ENCODE measurements around the gene DUSP7. TPM values are rescaled to one million over a fixed set of nuclear protein-coding genes. Genes with fewer than 3 reads are reported as not detected.

The DUSP7 gene
- total and polyA plus RNA-seq, 5 experiments from 2014 or later: 1.8 to 29.0 (median 4.6) TPM

DNA sequence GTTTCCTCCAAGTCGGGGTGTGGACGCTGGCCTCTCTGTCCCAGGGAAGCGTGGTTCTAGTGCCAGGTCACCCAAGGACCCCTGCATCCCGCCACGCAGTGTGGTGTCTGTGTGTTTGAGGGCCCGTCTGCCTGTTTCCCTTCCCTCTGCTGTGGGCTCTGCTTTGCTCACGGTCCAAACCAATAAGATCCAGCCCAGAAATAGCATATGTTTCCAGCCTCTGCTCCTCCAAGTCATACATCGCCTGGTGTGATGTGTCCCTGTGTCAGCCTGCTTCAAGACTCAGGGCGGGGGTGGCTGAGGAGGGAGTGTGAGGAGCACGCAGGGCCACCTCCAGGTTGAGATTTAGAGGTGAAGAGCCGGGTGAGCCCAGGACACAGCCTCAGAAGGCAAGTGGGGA is 38.8 kb downstream of the DUSP7 start:
- DNase-seq (no peak), ATAC-seq (no peak)
- Mint-ChIP-seq H3K4me3 (no peak overlapping the region), H3K4me1 (no peaks in the 10 kb centered on the region), H3K27ac (no peak overlapping the region), H3K27me3 (no peaks in the 10 kb centered on the region), H3K9me3 (no peaks in the 10 kb centered on the region), H3K36me3 (no peaks in the 10 kb centered on the region)
- POLR2A ChIA-PET: no interaction called here

- H3K9me3 Mint-ChIP-seq: peaks cover 0 to 3% (median 0%) of the 10 kb centered on the region in 9 donors
- no peak overlapping the region for H3K4me3 Mint-ChIP-seq
- peak overlapping the region in 1 of 10 donors; percentile 50 for H3K27ac Mint-ChIP-seq
- no peaks in the 10 kb centered on the region for H3K27me3 Mint-ChIP-seq
- POLR2A ChIA-PET: interaction anchor here (1.2 kb wide), 1 partner anchor 51 kb away, joined by 3 read pairs; no protein-coding TSS in a partner anchor
- ATAC-seq: no peak
- DNase-seq: no peak
- H3K36me3 Mint-ChIP-seq: no peaks in the 10 kb centered on the region
- no peaks in the 10 kb centered on the region for H3K4me1 Mint-ChIP-seq
These were observed 40.7 kb downstream of the DUSP7 start for GRCh38 chr3:52015438-52016228.

GRCh38 chr3:52014613-52015012 is 41.8 kb downstream of the DUSP7 start:
- DNase-seq (no peak), ATAC-seq (no peak)
- Mint-ChIP-seq H3K9me3 (peaks cover 0 to 3% (median 0%) of the 10 kb centered on the region in 9 donors), H3K4me1 (no peaks in the 10 kb centered on the region), H3K27ac (no peak overlapping the region), H3K36me3 (no peaks in the 10 kb centered on the region), H3K4me3 (no peak overlapping the region), H3K27me3 (no peaks in the 10 kb centered on the region)
- POLR2A ChIA-PET: no interaction called here

- POLR2A ChIA-PET: no interaction called here
- Mint-ChIP-seq H3K9me3 (peaks cover 0 to 3% (median 0%) of the 10 kb centered on the region in 9 donors), H3K4me1 (no peaks in the 10 kb centered on the region), H3K27ac (peak overlapping the region in 2 of 10 donors; percentile 56 to 76), H3K4me3 (no peak overlapping the region), H3K27me3 (no peaks in the 10 kb centered on the region), H3K36me3 (no peaks in the 10 kb centered on the region)
- DNase-seq (no peak), ATAC-seq (no peak)
These were observed 42.4 kb downstream of the DUSP7 start for GRCh38 chr3:52013802-52014598.

GRCh38 chr3:52012699-52013098 is 43.7 kb downstream of the DUSP7 start:
- H3K27ac Mint-ChIP-seq: peak overlapping the region in 1 of 10 donors; percentile 86
- H3K36me3 Mint-ChIP-seq: no peaks in the 10 kb centered on the region
- ATAC-seq (no peak), DNase-seq (no peak)
- POLR2A ChIA-PET: interaction anchor here (1.2 to 1.6 kb wide), 2 partner anchors 17 to 71 kb away, joined by 3 to 6 read pairs; partner anchors contain the start of genes PARP3, RPL29 and RRP9
- peaks cover 0 to 3% (median 0%) of the 10 kb centered on the region in 9 donors for H3K9me3 Mint-ChIP-seq
- H3K4me1 Mint-ChIP-seq: no peaks in the 10 kb centered on the region
- no peak overlapping the region for H3K4me3 Mint-ChIP-seq
- no peaks in the 10 kb centered on the region for H3K27me3 Mint-ChIP-seq

DNA sequence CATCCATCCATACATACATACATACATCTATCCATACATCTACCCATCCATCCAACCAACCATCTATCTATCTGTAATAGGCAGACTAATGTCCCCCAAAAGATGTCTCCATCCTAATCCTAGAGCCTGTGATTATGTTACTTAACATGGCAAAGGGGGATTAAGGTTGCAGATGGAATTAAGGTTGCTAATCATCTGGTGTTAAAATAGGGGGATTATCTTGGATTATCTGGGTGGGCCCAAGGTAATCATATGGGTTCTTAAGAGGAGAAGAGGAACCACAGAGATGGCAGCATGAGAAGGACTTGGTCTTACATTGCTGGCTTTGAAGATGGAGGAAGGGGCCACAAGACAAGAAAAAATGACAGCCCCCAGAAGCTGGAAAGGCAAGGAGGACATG is 45.9 kb downstream of the DUSP7 start:
- POLR2A ChIA-PET: no interaction called here
- no peak for DNase-seq
- Mint-ChIP-seq H3K4me3 (peak overlapping the region in 1 of 10 donors; percentile 9), H3K36me3 (no peaks in the 10 kb centered on the region), H3K9me3 (peaks cover 0 to 3% (median 0%) of the 10 kb centered on the region in 9 donors), H3K27me3 (no peaks in the 10 kb centered on the region), H3K4me1 (peaks cover 0 to 9% (median 7%) of the 10 kb centered on the region in 4 donors), H3K27ac (peak overlapping the region in 1 of 10 donors; percentile 44)
- no peak for ATAC-seq

- POLR2A ChIA-PET: interaction anchor here (1.1 kb wide), 1 partner anchor 47 kb away, joined by 4 read pairs; no protein-coding TSS in a partner anchor
- H3K27ac Mint-ChIP-seq: no peak overlapping the region
These were observed 49.1 kb downstream of the DUSP7 start for GRCh38 chr3:52007291-52007690.

GRCh38 chr3:52006820-52007133 is 49.6 kb downstream of the DUSP7 start:
- no peaks in the 10 kb centered on the region for H3K27me3 Mint-ChIP-seq
- ATAC-seq (no peak), DNase-seq (no peak)
- no peak overlapping the region for H3K27ac Mint-ChIP-seq
- peaks cover 3 to 13% (median 9%) of the 10 kb centered on the region in 4 donors for H3K4me1 Mint-ChIP-seq
- H3K9me3 Mint-ChIP-seq: no peaks in the 10 kb centered on the region
- no peaks in the 10 kb centered on the region for H3K36me3 Mint-ChIP-seq
- H3K4me3 Mint-ChIP-seq: no peak overlapping the region
- POLR2A ChIA-PET: interaction anchor here (1.1 kb wide), 1 partner anchor 48 kb away, joined by 4 read pairs; no protein-coding TSS in a partner anchor

More at GRCh38 chr3:52007291-52007690, 49.1 kb downstream of the DUSP7 start:
- Mint-ChIP-seq H3K27me3 (no peaks in the 10 kb centered on the region), H3K4me1 (peaks cover 0 to 13% (median 7%) of the 10 kb centered on the region in 4 donors), H3K4me3 (no peak overlapping the region), H3K9me3 (peaks cover 0 to 3% (median 0%) of the 10 kb centered on the region in 9 donors), H3K36me3 (no peaks in the 10 kb centered on the region)
- DNase-seq: no peak
- no peak for ATAC-seq

GRCh38 chr3:52006017-52006819 is 50.2 kb downstream of the DUSP7 start:
- peaks cover 6 to 13% (median 12%) of the 10 kb centered on the region in 4 donors for H3K4me1 Mint-ChIP-seq
- DNase-seq (no peak), ATAC-seq (no peak)
- no peak overlapping the region for H3K4me3 Mint-ChIP-seq
- H3K9me3 Mint-ChIP-seq: no peaks in the 10 kb centered on the region
- POLR2A ChIA-PET: interaction anchor here (1.1 to 1.4 kb wide), 4 partner anchors 10 to 63 kb away, joined by 3 to 6 read pairs (median 4); partner anchors contain the start of genes DUSP7 and RPL29
- H3K27ac Mint-ChIP-seq: peak overlapping the region in 1 of 10 donors; percentile 14
- no peaks in the 10 kb centered on the region for H3K36me3 Mint-ChIP-seq
- no peaks in the 10 kb centered on the region for H3K27me3 Mint-ChIP-seq

DNA sequence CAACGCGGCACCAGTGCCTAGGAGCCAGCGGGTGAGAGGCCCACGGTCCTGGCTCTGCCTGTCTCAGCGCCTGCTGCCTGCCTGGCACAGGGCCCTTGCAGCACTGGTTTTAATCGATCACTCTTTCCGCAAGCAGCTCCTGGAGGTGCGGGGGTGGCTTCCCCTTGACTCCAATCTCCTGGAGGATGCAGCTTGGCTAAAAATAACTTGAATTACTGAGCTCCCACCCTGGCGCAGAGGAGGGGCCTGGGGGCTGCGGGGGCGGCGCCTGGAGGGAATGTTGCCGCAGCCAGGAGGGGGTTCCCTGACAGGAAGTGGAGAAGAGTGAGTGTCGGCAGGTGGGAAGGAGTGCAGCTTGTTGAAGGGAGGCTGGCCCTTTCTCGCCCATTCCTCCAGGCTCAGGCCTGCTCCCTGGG is 50.8 kb downstream of the DUSP7 start:
- Mint-ChIP-seq H3K9me3 (no peaks in the 10 kb centered on the region), H3K4me1 (peaks cover 6 to 13% (median 13%) of the 10 kb centered on the region in 4 donors), H3K27ac (no peak overlapping the region), H3K27me3 (no peaks in the 10 kb centered on the region), H3K36me3 (no peaks in the 10 kb centered on the region), H3K4me3 (peak overlapping the region in 1 of 10 donors; percentile 20)
- ATAC-seq (no peak), DNase-seq (no peak)
- POLR2A ChIA-PET: interaction anchor here (1.1 to 1.4 kb wide), 3 partner anchors 10 to 64 kb away, joined by 3 to 6 read pairs (median 3); partner anchors contain the start of genes DUSP7 and RPL29

DNA sequence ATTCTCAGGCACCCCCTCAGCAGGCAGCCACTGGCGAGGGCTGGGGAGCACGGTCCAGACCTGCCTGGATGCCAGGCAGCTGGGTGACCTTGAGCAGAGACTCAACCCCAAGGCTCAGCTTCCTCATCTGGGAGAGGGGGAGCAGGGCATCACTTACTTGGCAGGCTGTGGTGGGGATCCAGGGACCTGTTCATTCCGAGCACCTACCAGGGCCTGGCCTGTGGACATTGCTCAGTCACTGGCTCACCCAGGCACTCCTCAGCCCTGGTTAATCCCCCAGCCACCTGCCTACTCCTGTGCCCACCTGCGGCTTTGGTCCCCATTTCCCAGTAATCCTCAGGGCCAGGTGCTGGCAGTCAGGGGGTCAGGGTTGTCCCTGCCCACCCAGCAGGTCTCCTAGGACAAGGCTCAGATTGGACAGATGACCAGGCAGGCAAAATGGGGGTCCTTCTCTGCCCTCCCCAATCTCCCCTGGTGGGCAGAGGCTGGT is 51.4 kb downstream of the DUSP7 start:
- H3K36me3 Mint-ChIP-seq: no peaks in the 10 kb centered on the region
- no peaks in the 10 kb centered on the region for H3K9me3 Mint-ChIP-seq
- H3K4me1 Mint-ChIP-seq: peaks cover 6 to 13% (median 13%) of the 10 kb centered on the region in 4 donors
- H3K27me3 Mint-ChIP-seq: no peaks in the 10 kb centered on the region
- POLR2A ChIA-PET: interaction anchor here (0.7 to 1.4 kb wide), 3 partner anchors 9 to 51 kb away, joined by 3 to 6 read pairs (median 3); partner anchors contain the start of genes DUSP7 and RPL29
- no peak for ATAC-seq
- no peak for DNase-seq
- H3K27ac Mint-ChIP-seq: no peak overlapping the region
- no peak overlapping the region for H3K4me3 Mint-ChIP-seq

Measured in naive thymus-derived CD8-positive, alpha-beta T cell (primary cell).